Stimulated activated CD4-positive, alpha-beta T cell treated with anti-CD3 and anti-CD28 coated beads, TNF-alpha, amount 100 ng/mL, for 48 hours (primary cell): ENCODE data around the gene SCARF1.

Experiments
- DNase-seq, 3 donors: peaks; one replicate each; pipeline ENCODE4 v3.0.0-alpha.2; 2020; ENCODE audit warnings: low read depth in 3 of 3

Gene SCARF1

GRCh38 chr17:1604831-1605528 is 40.6 kb downstream of the SCARF1 start:
- no peak for DNase-seq

GRCh38 chr17:1601571-1601970 is 44.0 kb downstream of the SCARF1 start:
- DNase-seq = no peak

- no peak for DNase-seq
Measured at GRCh38 chr17:1598399-1599095, 47.0 kb downstream of the SCARF1 start.

- DNase-seq = no peak
Measured at GRCh38 chr17:1597861-1598342, 47.6 kb downstream of the SCARF1 start.

- no peak for DNase-seq
Measured at GRCh38 chr17:1593630-1593931, 52.0 kb downstream of the SCARF1 start.

- no peak for DNase-seq
Measured at GRCh38 chr17:1592751-1593629, 52.5 kb downstream of the SCARF1 start.

GRCh38 chr17:1591474-1592090 is 54.0 kb downstream of the SCARF1 start:
- DNase-seq = no peak

- no peak for DNase-seq
Measured at GRCh38 chr17:1590747-1591473, 54.6 kb downstream of the SCARF1 start.

- no peak for DNase-seq
Measured at GRCh38 chr17:1590029-1590746, 55.3 kb downstream of the SCARF1 start.

- DNase-seq = no peak
Measured at GRCh38 chr17:1588821-1589585, 56.5 kb downstream of the SCARF1 start.

GRCh38 chr17:1584167-1584566 is 61.4 kb downstream of the SCARF1 start:
- no peak for DNase-seq
